ENCODE results near the gene CUX1. TPM values are rescaled to one million over a fixed set of nuclear protein-coding genes. Genes with fewer than 3 reads are reported as not detected.

CUX1 gene
- total RNA-seq, 2 experiments from 2014 or later, result 30.7 to 31.2 TPM

DNA sequence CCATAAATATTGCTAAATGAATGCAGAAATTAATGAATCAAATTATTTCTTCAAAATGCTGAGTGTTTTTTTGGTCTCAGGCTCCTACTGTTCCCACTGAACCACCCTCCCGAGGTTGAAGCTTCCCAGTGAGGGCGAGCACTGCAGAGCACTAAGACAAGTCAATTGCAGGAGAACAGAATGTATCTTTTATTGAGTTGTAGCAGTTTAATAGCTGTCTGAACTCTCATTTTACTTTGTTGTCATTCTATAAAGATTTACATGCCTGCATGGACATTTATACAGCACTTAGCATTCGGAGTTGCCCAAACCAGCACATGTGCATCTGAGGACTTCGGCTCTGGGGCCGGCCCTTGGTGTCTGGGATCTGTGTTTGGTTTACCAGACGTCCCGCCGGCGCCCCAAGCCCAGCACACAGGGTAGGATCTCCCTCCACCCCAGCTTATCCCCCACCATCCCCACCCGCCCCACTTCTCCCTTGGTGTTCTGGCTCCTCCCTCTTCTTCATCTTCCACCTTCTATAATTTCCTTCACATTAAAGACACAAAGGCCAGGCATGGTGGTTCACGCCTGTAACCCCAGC lies 258.2 kb downstream of the CUX1 start:
- ChIA-PET CTCF (no interaction called here), POLR2A (no interaction called here)
- H3K9me3 Mint-ChIP-seq (ENCODE audit: insufficient read depth), result no peaks in the 10 kb centered on the region
- no peaks in the 10 kb centered on the region for H3K27me3 Mint-ChIP-seq (ENCODE audit: low read depth)
- H3K36me3 Mint-ChIP-seq (ENCODE audit: low read depth), result peaks cover 10% of the 10 kb centered on the region
- ATAC-seq (no peak), DNase-seq (no peak)
- no peak overlapping the region for H3K27ac Mint-ChIP-seq
- H3K4me1 Mint-ChIP-seq (ENCODE audit: low read depth), result peaks cover 16% of the 10 kb centered on the region
- no peak overlapping the region for H3K4me3 Mint-ChIP-seq

- no peak for DNase-seq
- H3K27ac Mint-ChIP-seq, result peak overlapping the region; percentile 44
Observed at GRCh38 chr7:102077081-102077480, 259.7 kb downstream of the CUX1 start.

DNA sequence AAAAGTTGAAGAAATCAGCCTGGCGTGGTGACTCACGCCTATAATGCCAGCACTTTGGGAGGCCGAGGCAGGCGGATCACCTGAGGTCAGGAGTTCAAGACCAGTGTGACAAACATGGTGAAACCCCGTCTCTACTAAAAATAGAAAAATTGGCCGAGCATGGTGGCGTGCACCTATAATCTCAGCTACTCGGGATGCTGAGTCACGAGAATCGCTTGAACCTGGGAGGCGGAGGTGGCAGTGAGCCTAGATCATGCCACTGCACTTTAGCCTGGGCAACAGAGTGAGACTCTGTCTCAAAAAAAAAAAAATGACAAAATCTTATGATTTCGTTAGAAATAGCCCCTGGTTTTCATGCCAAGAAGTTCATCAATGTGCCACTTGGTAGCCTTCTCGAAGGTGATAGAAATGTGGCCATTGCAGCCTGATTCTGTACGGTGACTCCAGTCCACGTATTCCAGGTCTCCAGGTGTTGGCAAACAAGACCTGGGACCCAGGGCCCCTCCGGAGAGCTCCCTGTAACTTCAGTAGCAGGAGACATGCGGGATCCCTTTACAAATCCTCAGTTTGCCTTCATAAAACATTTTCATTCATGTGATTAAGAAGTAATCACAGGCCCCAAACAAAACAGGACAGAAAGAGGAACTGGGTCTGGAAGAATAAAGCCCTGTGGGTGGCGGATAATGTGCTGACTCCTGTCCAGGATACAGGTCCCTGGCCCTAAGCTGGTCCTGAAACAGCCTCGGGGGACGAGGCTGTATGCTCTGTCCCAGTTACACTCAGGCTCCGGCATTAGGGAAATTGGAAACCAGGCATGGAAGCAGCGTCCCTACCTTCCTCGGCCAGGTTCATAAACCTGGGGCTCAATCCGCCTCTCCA lies 262.0 kb downstream of the CUX1 start:
- DNase-seq, result no peak

More at GRCh38 chr7:102077081-102077480, 259.7 kb downstream of the CUX1 start:
- Mint-ChIP-seq H3K9me3 (ENCODE audit: insufficient read depth) (no peaks in the 10 kb centered on the region), H3K27me3 (ENCODE audit: low read depth) (no peaks in the 10 kb centered on the region), H3K36me3 (ENCODE audit: low read depth) (peaks cover 4% of the 10 kb centered on the region), H3K4me3 (no peak overlapping the region), H3K4me1 (ENCODE audit: low read depth) (peaks cover 13% of the 10 kb centered on the region)
- POLR2A ChIA-PET, result no interaction called here
- no peak for ATAC-seq
- CTCF ChIA-PET, result no interaction called here

DNA sequence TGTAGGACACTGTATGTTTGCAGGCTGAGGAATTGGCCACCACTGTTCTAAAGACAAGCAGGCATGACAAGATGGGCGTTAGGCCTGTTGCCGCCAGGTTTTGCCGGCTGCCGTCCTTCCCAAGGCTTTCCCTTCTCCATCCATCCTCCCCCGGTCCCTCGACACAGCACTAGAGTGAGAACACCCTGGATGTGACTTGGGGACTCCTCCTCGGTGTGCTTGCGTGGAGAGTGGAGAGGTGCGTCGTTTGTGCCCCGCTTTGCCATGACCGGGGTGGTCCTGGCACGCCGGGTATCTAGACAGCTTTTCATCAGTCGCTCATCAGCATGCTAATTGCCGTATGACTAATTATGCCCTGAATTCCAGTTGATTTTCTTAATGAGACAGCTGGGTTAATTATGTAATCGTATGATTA lies 262.6 kb downstream of the CUX1 start:
- CTCF ChIA-PET, result no interaction called here
- Mint-ChIP-seq H3K36me3 (ENCODE audit: low read depth) (no peaks in the 10 kb centered on the region), H3K4me3 (no peak overlapping the region), H3K9me3 (ENCODE audit: insufficient read depth) (peaks cover under 1% of the 10 kb centered on the region), H3K4me1 (ENCODE audit: low read depth) (peaks cover 7% of the 10 kb centered on the region), H3K27me3 (ENCODE audit: low read depth) (no peaks in the 10 kb centered on the region), H3K27ac (no peak overlapping the region)
- no peak for ATAC-seq
- DNase-seq, result no peak
- POLR2A ChIA-PET, result no interaction called here

More for the DNA sequence above, 262.0 kb downstream of the CUX1 start:
- H3K4me1 Mint-ChIP-seq (ENCODE audit: low read depth), result peaks cover 7% of the 10 kb centered on the region
- POLR2A ChIA-PET, result no interaction called here
- CTCF ChIA-PET, result no interaction called here
- no peaks in the 10 kb centered on the region for H3K36me3 Mint-ChIP-seq (ENCODE audit: low read depth)
- H3K4me3 Mint-ChIP-seq, result no peak overlapping the region
- no peak overlapping the region for H3K27ac Mint-ChIP-seq
- ATAC-seq, result no peak
- H3K9me3 Mint-ChIP-seq (ENCODE audit: insufficient read depth), result no peaks in the 10 kb centered on the region
- no peaks in the 10 kb centered on the region for H3K27me3 Mint-ChIP-seq (ENCODE audit: low read depth)

DNA sequence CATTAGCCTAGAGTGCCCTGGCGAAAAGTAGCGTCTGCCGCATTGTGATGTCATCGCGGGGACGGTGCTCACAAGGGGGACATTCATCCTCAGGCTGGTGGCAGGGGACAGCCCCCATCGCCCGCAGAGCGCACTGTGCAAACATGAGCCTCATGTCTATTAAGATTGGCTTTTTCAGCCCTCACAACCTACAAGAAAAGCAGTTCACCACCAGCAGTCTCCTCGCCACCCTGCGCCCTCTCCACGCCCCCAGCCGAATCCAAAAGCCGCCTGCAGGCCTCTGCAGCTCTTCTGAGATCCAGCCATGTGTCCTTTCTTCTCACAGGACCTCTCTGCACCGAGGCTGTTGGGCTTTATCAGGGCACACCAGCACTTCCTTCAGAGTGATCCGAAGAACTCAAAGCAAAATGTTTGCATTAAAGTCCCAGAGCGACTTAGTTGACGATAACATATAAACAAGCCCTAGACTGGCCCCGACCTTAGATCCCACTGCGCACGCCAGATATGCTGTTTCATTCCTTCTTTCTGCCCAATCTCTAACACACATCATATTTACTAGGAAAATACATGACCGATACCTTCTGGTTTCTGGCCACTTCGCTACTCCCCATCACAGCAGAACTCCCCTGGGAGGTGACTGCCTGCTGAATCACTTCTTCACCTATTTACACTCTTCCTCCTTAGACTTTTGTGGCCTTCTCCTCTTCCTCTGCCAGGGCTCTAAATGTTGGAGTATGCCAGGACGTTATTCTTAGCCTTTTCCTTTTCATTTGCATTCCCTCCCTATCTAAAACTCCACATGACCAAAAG lies 263.2 kb downstream of the CUX1 start:
- H3K27me3 Mint-ChIP-seq (ENCODE audit: low read depth), result no peaks in the 10 kb centered on the region
- peaks cover 7% of the 10 kb centered on the region for H3K9me3 Mint-ChIP-seq (ENCODE audit: insufficient read depth)
- H3K36me3 Mint-ChIP-seq (ENCODE audit: low read depth), result peaks cover 4% of the 10 kb centered on the region
- ChIA-PET CTCF (no interaction called here), POLR2A (no interaction called here)
- ATAC-seq (no peak), DNase-seq (no peak)
- no peak overlapping the region for H3K4me3 Mint-ChIP-seq
- no peak overlapping the region for H3K27ac Mint-ChIP-seq
- peaks cover 7% of the 10 kb centered on the region for H3K4me1 Mint-ChIP-seq (ENCODE audit: low read depth)

- ChIA-PET CTCF (no interaction called here), POLR2A (no interaction called here)
- Mint-ChIP-seq H3K4me1 (ENCODE audit: low read depth) (peaks cover 7% of the 10 kb centered on the region), H3K27ac (no peak overlapping the region), H3K27me3 (ENCODE audit: low read depth) (no peaks in the 10 kb centered on the region), H3K36me3 (ENCODE audit: low read depth) (peaks cover 6% of the 10 kb centered on the region), H3K9me3 (ENCODE audit: insufficient read depth) (peaks cover 8% of the 10 kb centered on the region), H3K4me3 (no peak overlapping the region)
- ATAC-seq (no peak), DNase-seq (no peak)
Observed at GRCh38 chr7:102081244-102081627, 263.8 kb downstream of the CUX1 start.

- ChIA-PET CTCF (no interaction called here), POLR2A (no interaction called here)
- H3K27me3 Mint-ChIP-seq (ENCODE audit: low read depth), result no peaks in the 10 kb centered on the region
- peaks cover 8% of the 10 kb centered on the region for H3K9me3 Mint-ChIP-seq (ENCODE audit: insufficient read depth)
- H3K4me1 Mint-ChIP-seq (ENCODE audit: low read depth), result no peaks in the 10 kb centered on the region
- H3K27ac Mint-ChIP-seq, result no peak overlapping the region
- no peak for ATAC-seq
- H3K36me3 Mint-ChIP-seq (ENCODE audit: low read depth), result peaks cover 6% of the 10 kb centered on the region
- H3K4me3 Mint-ChIP-seq, result no peak overlapping the region
- no peak for DNase-seq
Observed at GRCh38 chr7:102082693-102083368, 265.4 kb downstream of the CUX1 start.

GRCh38 chr7:102085218-102085772 lies 267.9 kb downstream of the CUX1 start:
- DNase-seq, result no peak
- Mint-ChIP-seq H3K27me3 (ENCODE audit: low read depth) (no peaks in the 10 kb centered on the region), H3K4me1 (ENCODE audit: low read depth) (no peaks in the 10 kb centered on the region), H3K27ac (no peak overlapping the region), H3K9me3 (ENCODE audit: insufficient read depth) (peaks cover 8% of the 10 kb centered on the region), H3K4me3 (no peak overlapping the region), H3K36me3 (ENCODE audit: low read depth) (peaks cover 6% of the 10 kb centered on the region)
- ChIA-PET CTCF (no interaction called here), POLR2A (no interaction called here)
- no peak for ATAC-seq

GRCh38 chr7:102089175-102090098 lies 272.0 kb downstream of the CUX1 start:
- Mint-ChIP-seq H3K27me3 (ENCODE audit: low read depth) (no peaks in the 10 kb centered on the region), H3K4me1 (ENCODE audit: low read depth) (no peaks in the 10 kb centered on the region), H3K36me3 (ENCODE audit: low read depth) (peaks cover 6% of the 10 kb centered on the region), H3K27ac (no peak overlapping the region), H3K4me3 (no peak overlapping the region), H3K9me3 (ENCODE audit: insufficient read depth) (peaks cover 8% of the 10 kb centered on the region)
- ATAC-seq (no peak), DNase-seq (no peak)
- POLR2A ChIA-PET, result no interaction called here
- CTCF ChIA-PET, result no interaction called here

- CTCF ChIA-PET, result no interaction called here
- H3K27me3 Mint-ChIP-seq (ENCODE audit: low read depth), result no peaks in the 10 kb centered on the region
Observed at GRCh38 chr7:102093599-102094315, 276.3 kb downstream of the CUX1 start.

More at GRCh38 chr7:102093599-102094315, 276.3 kb downstream of the CUX1 start:
- Mint-ChIP-seq H3K9me3 (ENCODE audit: insufficient read depth) (no peaks in the 10 kb centered on the region), H3K4me3 (no peak overlapping the region), H3K27ac (no peak overlapping the region), H3K4me1 (ENCODE audit: low read depth) (no peaks in the 10 kb centered on the region), H3K36me3 (ENCODE audit: low read depth) (no peaks in the 10 kb centered on the region)
- ATAC-seq, result no peak
- POLR2A ChIA-PET, result no interaction called here
- no peak for DNase-seq

All from activated CD8-positive, alpha-beta T cell treated with anti-CD3 and anti-CD28 coated beads, Interleukin-2, amount 10 ng/mL, durations not matched to agents 7 days and 5 days (primary cell).